Loucy (cell line): ENCODE results near the gene PHACTR3.

Experiments
- H2AFZ ChIP-seq: fragments of 200-600 bp; sonication (generic); 2 replicates; pipeline ENCODE4 v1.6.0; 2016; ENCODE audit warnings: antibody characterized with exemption, mild to moderate bottlenecking, low read length, moderate library complexity
- H3F3A ChIP-seq: fragments of 200-600 bp; 2 replicates; pipeline ENCODE4 v1.6.0; 2016; ENCODE audit warnings: antibody characterized with exemption, low read depth, mild to moderate bottlenecking
- H3K27me3 ChIP-seq: fragments of 200-600 bp; sonication (generic); 2 replicates; pipeline ENCODE4 v1.6.1; 2014; ENCODE audit warnings: low read length, mild to moderate bottlenecking; ENCODE audit not compliant: insufficient read depth, poor library complexity, severe bottlenecking
- H3K36me3 ChIP-seq: fragments of 200-600 bp; sonication (generic); 2 replicates; pipeline ENCODE4 v1.6.1; 2016; ENCODE audit warnings: low read length; ENCODE audit not compliant: insufficient read depth
- H3K4me1 ChIP-seq: fragments of 200-600 bp; sonication (generic); 2 replicates; pipeline ENCODE4 v1.5.1; 2014; ENCODE audit warnings: low read length, mild to moderate bottlenecking; ENCODE audit not compliant: insufficient read depth, poor library complexity, severe bottlenecking
- H3K4me2 ChIP-seq: fragments of 200-600 bp; sonication (generic); 2 replicates; pipeline ENCODE4 v1.6.0; 2014; ENCODE audit warnings: antibody characterized with exemption, low read length, low read depth, mild to moderate bottlenecking; ENCODE audit not compliant: poor library complexity, severe bottlenecking
- H3K4me3 ChIP-seq: fragments of 200-600 bp; sonication (generic); 2 replicates; pipeline ENCODE4 v1.5.1; 2014; ENCODE audit warnings: low read length, mild to moderate bottlenecking, mixed read lengths; ENCODE audit not compliant: poor library complexity, severe bottlenecking
- H3K79me2 ChIP-seq: fragments of 200-600 bp; sonication (generic); 2 replicates; pipeline ENCODE4 v1.6.1; 2014; ENCODE audit warnings: low read length; ENCODE audit not compliant: insufficient read depth
- H3K9ac ChIP-seq: fragments of 200-600 bp; sonication (generic); 2 replicates; pipeline ENCODE4 v1.6.0; 2014; ENCODE audit warnings: mild to moderate bottlenecking, low read depth, low read length, moderate library complexity; ENCODE audit not compliant: poor library complexity, severe bottlenecking
- H3K9me2 ChIP-seq: fragments of 200-600 bp; sonication (generic); replicated peaks from 2 replicates; pipeline ENCODE4 v1.6.1; 2016; ENCODE audit warnings: low read depth, low read length, mixed read lengths
- H3K9me3 ChIP-seq: fragments of 200-600 bp; sonication (generic); 2 replicates; pipeline ENCODE4 v1.6.1; 2014; ENCODE audit warnings: mild to moderate bottlenecking, antibody characterized with exemption, low read length, low read depth; ENCODE audit not compliant: insufficient read depth
- H4K20me1 ChIP-seq: fragments of 200-600 bp; sonication (generic); 2 replicates; pipeline ENCODE4 v1.6.0; 2014; ENCODE audit warnings: antibody characterized with exemption, low read length, mild to moderate bottlenecking; ENCODE audit not compliant: insufficient read depth, poor library complexity, severe bottlenecking
- CTCF ChIP-seq: fragments of 200-600 bp; sonication (generic); conservative IDR thresholded peaks from 2 replicates; pipeline ENCODE4 v1.5.1; 2014; ENCODE audit warnings: mild to moderate bottlenecking, antibody characterized with exemption, low read length
- EZH2phosphoT487 ChIP-seq: fragments of 200-600 bp; IDR thresholded peaks from 2 replicates; pipeline ENCODE4 v1.6.1; 2018; ENCODE audit warnings: antibody characterized with exemption, mild to moderate bottlenecking, moderate library complexity, borderline replicate concordance

PHACTR3 gene

GRCh38 chr20:59784365-59784764, 180.0 kb downstream of the PHACTR3 start:
- H3K4me2 ChIP-seq, result no peak overlapping the region
- no peaks in the 10 kb centered on the region for H3K9me2 ChIP-seq
- H2AFZ ChIP-seq, result no peak overlapping the region
- H3K9me3 ChIP-seq, result no peaks in the 10 kb centered on the region
- H4K20me1 ChIP-seq, result no peaks in the 10 kb centered on the region
- H3K9ac ChIP-seq, result no peak overlapping the region
- H3K4me1 ChIP-seq, result no peaks in the 10 kb centered on the region
- no peaks in the 10 kb centered on the region for H3K27me3 ChIP-seq
- no peak for TF ChIP-seq CTCF
- TF ChIP-seq EZH2phosphoT487, result no peak
- no peaks in the 10 kb centered on the region for H3K79me2 ChIP-seq
- H3K36me3 ChIP-seq, result peaks cover 5% of the 10 kb centered on the region; the same call in 1 of the 2 replicates
- no peak overlapping the region for H3K4me3 ChIP-seq
- H3F3A ChIP-seq, result no peaks in the 10 kb centered on the region

GRCh38 chr20:59784791-59785668, 180.7 kb downstream of the PHACTR3 start:
- no peaks in the 10 kb centered on the region for H3K79me2 ChIP-seq
- no peaks in the 10 kb centered on the region for H3F3A ChIP-seq
- H3K9me3 ChIP-seq, result no peaks in the 10 kb centered on the region
- H4K20me1 ChIP-seq, result no peaks in the 10 kb centered on the region
- no peaks in the 10 kb centered on the region for H3K27me3 ChIP-seq
- H3K4me2 ChIP-seq, result no peak overlapping the region
- no peak overlapping the region for H2AFZ ChIP-seq
- H3K36me3 ChIP-seq, result peaks cover 5% of the 10 kb centered on the region; the same call in 1 of the 2 replicates
- H3K4me1 ChIP-seq, result no peaks in the 10 kb centered on the region
- no peaks in the 10 kb centered on the region for H3K9me2 ChIP-seq
- TF ChIP-seq CTCF, result no peak
- TF ChIP-seq EZH2phosphoT487, result no peak
- H3K4me3 ChIP-seq, result no peak overlapping the region
- H3K9ac ChIP-seq, result no peak overlapping the region

GRCh38 chr20:59785669-59785959, 181.3 kb downstream of the PHACTR3 start:
- no peaks in the 10 kb centered on the region for H3F3A ChIP-seq
- no peak overlapping the region for H3K4me3 ChIP-seq
- no peak overlapping the region for H2AFZ ChIP-seq
- no peaks in the 10 kb centered on the region for H3K9me2 ChIP-seq
- no peak overlapping the region for H3K9ac ChIP-seq
- no peaks in the 10 kb centered on the region for H3K9me3 ChIP-seq
- no peaks in the 10 kb centered on the region for H4K20me1 ChIP-seq
- TF ChIP-seq EZH2phosphoT487, result no peak
- TF ChIP-seq CTCF, result no peak
- H3K36me3 ChIP-seq, result peaks cover 5% of the 10 kb centered on the region; the same call in 1 of the 2 replicates
- no peaks in the 10 kb centered on the region for H3K27me3 ChIP-seq
- H3K4me1 ChIP-seq, result no peaks in the 10 kb centered on the region
- no peak overlapping the region for H3K4me2 ChIP-seq
- H3K79me2 ChIP-seq, result no peaks in the 10 kb centered on the region
